Smooth muscle cell (in vitro differentiated cells): ENCODE results near the gene ASMT. TPM values are rescaled to one million over a fixed set of nuclear protein-coding genes. Genes with fewer than 3 reads are reported as not detected.

Experiments
- DNase-seq: peaks from one replicate; lab custom pipeline; 2025; ENCODE audit not compliant: unreplicated experiment; lab: John Stamatoyannopoulos, UW
- H2AFZ ChIP-seq: fragments of 200-600 bp; sonication (generic); 2 replicates; pipeline ENCODE4 v1.6.0; 2016; ENCODE audit warnings: antibody characterized with exemption, low read depth, mild to moderate bottlenecking
- H3F3A ChIP-seq: fragments of 200-600 bp; sonication (generic); 2 replicates; pipeline ENCODE4 v1.6.0; 2017; ENCODE audit warnings: antibody characterized with exemption, low read depth
- H3K27ac ChIP-seq: fragments of 200-600 bp; sonication (generic); 2 replicates; pipeline ENCODE4 v1.5.1; 2016; ENCODE audit warnings: low read depth, mild to moderate bottlenecking
- H3K27me3 ChIP-seq: fragments of 200-600 bp; sonication (generic); 2 replicates; pipeline ENCODE4 v1.6.1; 2016; ENCODE audit warnings: low read depth, mild to moderate bottlenecking
- H3K36me3 ChIP-seq: fragments of 200-600 bp; sonication (generic); 2 replicates; pipeline ENCODE4 v1.5.1; 2016; ENCODE audit warnings: low read depth
- H3K4me1 ChIP-seq: fragments of 200-600 bp; sonication (generic); 2 replicates; pipeline ENCODE4 v1.5.1; 2016; ENCODE audit warnings: low read depth
- H3K4me2 ChIP-seq: fragments of 200-600 bp; sonication (generic); 2 replicates; pipeline ENCODE4 v1.6.0; 2016; ENCODE audit warnings: mild to moderate bottlenecking
- H3K4me3 ChIP-seq: fragments of 200-600 bp; sonication (generic); 2 replicates; pipeline ENCODE4 v1.5.1; 2016; ENCODE audit warnings: mild to moderate bottlenecking
- H3K79me2 ChIP-seq: fragments of 200-600 bp; sonication (generic); 2 replicates; pipeline ENCODE4 v1.6.0; 2016; ENCODE audit warnings: low read depth, mild to moderate bottlenecking
- H3K9ac ChIP-seq: fragments of 200-600 bp; sonication (generic); 2 replicates; pipeline ENCODE4 v1.6.0; 2016; ENCODE audit warnings: low read depth
- H3K9me3 ChIP-seq: fragments of 200-600 bp; sonication (generic); replicated peaks from 2 replicates; pipeline ENCODE4 v1.5.1; 2016; ENCODE audit warnings: low read depth
- H4K20me1 ChIP-seq: fragments of 200-600 bp; sonication (generic); 2 replicates; pipeline ENCODE4 v1.6.0; 2016; ENCODE audit warnings: low read depth
- CTCF ChIP-seq: fragments of 200-600 bp; sonication (generic); IDR thresholded peaks from 2 replicates; pipeline ENCODE4 v1.5.1; 2017; ENCODE audit warnings: borderline replicate concordance, mild to moderate bottlenecking, antibody characterized with exemption; ENCODE audit not compliant: insufficient read depth, poor library complexity, severe bottlenecking
- WGBS: methylation state at CpG from one replicate; pipeline ENCODE4 v1.1.7; 2016; ENCODE audit warnings: low lambda C conversion rate; 5-methylcytosine and 5-hydroxymethylcytosine counted together
- polyA plus RNA-seq: library from polyadenylated mRNA; unstranded; fragments of >200 nt; fragmentation: Nextera tagmentation; extraction: Ambion mirVana; gene quantifications from 2 replicates; pipeline ENCODE4 v1.2.1, GENCODE V29; 2016
- total RNA-seq: library from RNA; depleted of rRNA; stranded (reverse); fragments of >200 nt; gene quantifications from 2 replicates; pipeline ENCODE4 v1.2.3, GENCODE V29; 2014

The ASMT gene
- total and polyA plus RNA-seq, 2 experiments from 2014 or later = 0.41 TPM; not detected in 1

GRCh38 chrX:1661048-1661921 is 46.4 kb downstream of the ASMT start:
- Histone ChIP-seq H3K27ac (no peak overlapping the region), H3K27me3 (no peaks in the 10 kb centered on the region), H4K20me1 (no peaks in the 10 kb centered on the region), H2AFZ (no peak overlapping the region), H3K4me2 (no peak overlapping the region), H3K9ac (no peak overlapping the region), H3K79me2 (no peaks in the 10 kb centered on the region), H3F3A (no peaks in the 10 kb centered on the region), H3K4me1 (peaks cover 3% of the 10 kb centered on the region), H3K9me3 (no peaks in the 10 kb centered on the region), H3K36me3 (no peaks in the 10 kb centered on the region), H3K4me3 (no peak overlapping the region)
- no peak for DNase-seq
- WGBS = 70% methylated on average over 15 of the region's 16 CpGs
- TF ChIP-seq CTCF = no peak

GRCh38 chrX:1661922-1662221 is 47.0 kb downstream of the ASMT start:
- DNase-seq = no peak

GRCh38 chrX:1667566-1667965 is 52.7 kb downstream of the ASMT start:
- no peaks in the 10 kb centered on the region for H3K36me3 ChIP-seq
- H3K4me3 ChIP-seq = no peak overlapping the region
- H3K9ac ChIP-seq = no peak overlapping the region
- H3K4me2 ChIP-seq = no peak overlapping the region
- H3K79me2 ChIP-seq = no peaks in the 10 kb centered on the region
- H3K27ac ChIP-seq = no peak overlapping the region
- no peaks in the 10 kb centered on the region for H3K4me1 ChIP-seq
- no peaks in the 10 kb centered on the region for H3K27me3 ChIP-seq
- WGBS = 79% methylated on average over 6 of the region's 6 CpGs
- no peaks in the 10 kb centered on the region for H3F3A ChIP-seq
- no peaks in the 10 kb centered on the region for H3K9me3 ChIP-seq
- H2AFZ ChIP-seq = no peak overlapping the region
- DNase-seq = no peak
- no peaks in the 10 kb centered on the region for H4K20me1 ChIP-seq
- TF ChIP-seq CTCF = no peak

More at GRCh38 chrX:1661922-1662221, 47.0 kb downstream of the ASMT start:
- Histone ChIP-seq H3K4me3 (no peak overlapping the region), H2AFZ (no peak overlapping the region), H3K9me3 (no peaks in the 10 kb centered on the region), H3K9ac (no peak overlapping the region), H3F3A (no peaks in the 10 kb centered on the region), H3K4me1 (peaks cover 3% of the 10 kb centered on the region), H4K20me1 (no peaks in the 10 kb centered on the region), H3K36me3 (no peaks in the 10 kb centered on the region), H3K27ac (no peak overlapping the region), H3K79me2 (no peaks in the 10 kb centered on the region), H3K4me2 (no peak overlapping the region), H3K27me3 (no peaks in the 10 kb centered on the region)
- WGBS = 97% methylated on average over 15 of the region's 15 CpGs
- TF ChIP-seq CTCF = no peak

- Histone ChIP-seq H3K4me1 (no peaks in the 10 kb centered on the region), H3F3A (no peaks in the 10 kb centered on the region), H3K36me3 (no peaks in the 10 kb centered on the region), H4K20me1 (no peaks in the 10 kb centered on the region), H3K4me2 (no peak overlapping the region), H3K27ac (no peak overlapping the region), H2AFZ (no peak overlapping the region), H3K4me3 (no peak overlapping the region), H3K79me2 (no peaks in the 10 kb centered on the region), H3K27me3 (no peaks in the 10 kb centered on the region), H3K9ac (no peak overlapping the region), H3K9me3 (no peaks in the 10 kb centered on the region)
- 82% methylated on average over 7 of the region's 7 CpGs for WGBS
- DNase-seq = no peak
- TF ChIP-seq CTCF = peak; percentile 82
Measured at GRCh38 chrX:1673337-1673736, 58.5 kb downstream of the ASMT start.
